NT2/D1 (cell line): Measurements from ENCODE around the gene FBXO8.

Source experiments
- SUZ12 ChIP-seq: IDR thresholded peaks from 2 replicates; pipeline ENCODE4 v1.6.1; 2011; ENCODE audit not compliant: insufficient read length, insufficient read depth; ENCODE audit errors: extremely low read depth
- YY1 ChIP-seq: IDR thresholded peaks from 2 replicates; pipeline ENCODE4 v1.6.1; 2011; ENCODE audit not compliant: insufficient read length, insufficient read depth
- ZNF274 ChIP-seq: IDR thresholded peaks from 2 replicates; pipeline ENCODE4 v1.6.1; 2011; ENCODE audit warnings: mild to moderate bottlenecking, low read depth, low read length

- no peak for TF ChIP-seq YY1
- no peak for TF ChIP-seq SUZ12
- no peak for TF ChIP-seq ZNF274
These were observed 17.6 kb downstream of the FBXO8 start for GRCh38 chr4:174265916-174266315.
